Stimulated activated naive CD4-positive, alpha-beta T cell (primary cell): ENCODE measurements around the gene CD84.
"Not testable (repeated sequence)": the region's sequence is repeated elsewhere in the genome, so short reads cannot be mapped to it uniquely, and the experiment has no call there.

ENCODE experiments used
- DNase-seq, 6 experiments: peaks; one replicate each; lab custom pipeline; 2025; lab: John Stamatoyannopoulos, UW

CD84 gene

GRCh38 chr1:160610569-160611242 is 31.4 kb upstream of the CD84 start:
- DNase-seq, result no peak

GRCh38 chr1:160608941-160609340 is 29.6 kb upstream of the CD84 start:
- DNase-seq, result no peak

- no peak for DNase-seq
These were observed 29.2 kb upstream of the CD84 start for GRCh38 chr1:160608514-160608913.

- DNase-seq, result no peak
These were observed 28.8 kb upstream of the CD84 start for GRCh38 chr1:160608057-160608456.

GRCh38 chr1:160607672-160608032 is 28.4 kb upstream of the CD84 start:
- no peak for DNase-seq

- DNase-seq, result peak in 5 of 6 experiments; percentile 41 to 82 (median 65)
These were observed 27.8 kb upstream of the CD84 start for GRCh38 chr1:160607011-160607671.

- no peak for DNase-seq
These were observed 27.3 kb upstream of the CD84 start for GRCh38 chr1:160606611-160607010.

- DNase-seq, result no peak
These were observed 26.6 kb upstream of the CD84 start for GRCh38 chr1:160605792-160606479.

GRCh38 chr1:160605205-160605604 is 25.9 kb upstream of the CD84 start:
- DNase-seq, result no peak

GRCh38 chr1:160597705-160598104 is 18.4 kb upstream of the CD84 start:
- no peak for DNase-seq

- DNase-seq, result no peak
These were observed 17.8 kb upstream of the CD84 start for GRCh38 chr1:160597051-160597450.

GRCh38 chr1:160590488-160590887 is 11.2 kb upstream of the CD84 start:
- DNase-seq, result no peak

GRCh38 chr1:160588468-160588867 is 9.2 kb upstream of the CD84 start:
- DNase-seq, result no peak

- DNase-seq, result no peak
These were observed 5.5 kb upstream of the CD84 start for GRCh38 chr1:160584784-160585183.

GRCh38 chr1:160582976-160583375 is 3.7 kb upstream of the CD84 start:
- not testable (repeated sequence) for DNase-seq

- DNase-seq, result no peak
These were observed 2.7 kb upstream of the CD84 start for GRCh38 chr1:160581961-160582360.

- no peak for DNase-seq
These were observed 1.0 kb upstream of the CD84 start for GRCh38 chr1:160580221-160580812.

- DNase-seq, result no peak
These were observed 638 bp downstream of the CD84 start for GRCh38 chr1:160578525-160579191.

GRCh38 chr1:160578175-160578524 is 1.1 kb downstream of the CD84 start:
- no peak for DNase-seq

GRCh38 chr1:160577671-160578070 is 1.6 kb downstream of the CD84 start:
- DNase-seq, result no peak

GRCh38 chr1:160576884-160577283 is 2.4 kb downstream of the CD84 start:
- no peak for DNase-seq

GRCh38 chr1:160576390-160576789 is 2.9 kb downstream of the CD84 start:
- no peak for DNase-seq
